GM21529 (cell line): ENCODE results near the gene COPS4.
"Not testable (repeated sequence)": the region's sequence is repeated elsewhere in the genome, so short reads cannot be mapped to it uniquely, and the experiment has no call there.

Source experiments
- ATAC-seq: cut with Tn5 transposase; IDR thresholded peaks from one replicate; pipeline ENCODE4 v1.9.1; 2021; ENCODE audit not compliant: unreplicated experiment

Gene COPS4

DNA sequence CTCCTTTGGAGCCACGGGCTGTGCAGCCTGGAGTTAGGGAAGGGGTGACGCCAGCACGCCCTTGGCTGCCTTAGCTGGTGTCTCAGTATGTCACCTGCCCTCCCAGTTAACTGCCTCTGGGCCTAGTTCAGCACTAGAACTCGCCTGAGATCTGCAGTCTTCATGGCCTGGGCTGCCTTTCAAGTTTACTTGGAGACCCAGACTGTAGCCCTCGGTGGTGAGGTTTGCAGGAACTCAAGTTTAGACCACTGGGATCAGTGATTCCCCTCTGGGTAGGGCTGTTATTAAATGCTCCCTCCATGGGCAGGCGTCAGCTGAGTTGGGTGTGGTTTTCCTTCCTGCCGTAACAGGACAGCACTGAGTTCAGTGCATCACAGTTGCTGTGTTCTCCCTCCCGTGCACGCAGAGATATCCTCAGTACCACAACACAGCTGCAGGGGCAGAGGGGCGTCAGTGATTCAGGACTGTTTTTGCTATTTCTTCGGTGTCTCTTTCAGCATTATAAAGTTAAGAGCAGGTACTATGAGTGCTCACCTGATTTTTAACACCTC is 49.0 kb downstream of the COPS4 start:
- peak; percentile 74 for ATAC-seq

DNA sequence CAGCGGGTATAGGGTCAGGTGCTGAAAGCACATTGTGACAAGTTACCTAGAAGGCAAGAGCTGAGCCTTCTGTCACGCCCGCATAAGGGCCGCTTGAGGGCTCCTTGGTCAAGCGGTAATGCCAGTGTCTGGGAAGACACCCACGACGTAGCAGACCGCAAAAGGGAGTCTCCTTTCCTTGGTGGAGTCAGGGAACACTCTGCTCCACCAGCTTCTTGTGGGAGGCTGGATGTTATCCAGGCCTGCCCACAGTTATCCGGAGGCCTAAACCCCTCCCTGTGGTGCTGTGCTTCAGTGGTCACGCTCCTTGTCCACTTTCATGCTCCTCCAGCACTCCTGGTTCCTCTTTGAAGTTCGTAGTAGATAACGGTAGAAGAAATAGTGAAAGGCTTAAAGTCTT is 50.0 kb downstream of the COPS4 start:
- not testable (repeated sequence) for ATAC-seq

DNA sequence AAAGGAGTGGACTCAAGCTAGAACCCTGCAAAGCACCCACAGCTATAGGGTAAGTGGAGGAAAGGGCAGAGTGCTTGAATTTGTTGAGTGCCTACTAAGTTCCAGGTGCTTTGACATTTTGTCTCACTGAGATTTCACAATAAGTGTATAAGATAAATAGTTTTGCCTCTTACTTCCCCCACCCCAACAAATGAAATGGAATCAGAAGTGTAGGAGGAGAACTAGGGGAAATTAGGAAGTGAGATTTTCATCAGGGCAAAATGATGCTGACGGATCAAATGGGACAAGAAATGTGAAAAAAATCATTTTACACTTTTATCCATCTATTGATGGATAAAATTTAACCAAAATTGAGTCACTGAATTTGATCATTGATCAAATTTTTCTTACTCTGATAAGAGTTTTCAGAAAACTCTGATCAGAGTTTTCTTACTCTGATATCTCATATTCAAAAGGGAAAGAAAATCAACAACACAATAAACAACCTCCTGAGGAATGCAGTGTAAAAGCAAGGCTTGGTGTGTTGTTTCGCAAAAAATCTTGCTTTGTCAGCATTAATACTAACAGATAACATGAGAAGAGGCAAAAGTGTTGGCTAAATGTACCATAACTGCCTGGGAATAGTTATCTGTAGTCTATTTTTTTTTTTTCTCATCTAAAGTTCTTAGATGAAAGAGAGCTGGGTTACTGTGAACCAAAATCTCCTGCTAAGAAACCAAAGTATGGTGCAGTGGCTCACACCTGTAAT is 54.6 kb downstream of the COPS4 start:
- no peak for ATAC-seq

DNA sequence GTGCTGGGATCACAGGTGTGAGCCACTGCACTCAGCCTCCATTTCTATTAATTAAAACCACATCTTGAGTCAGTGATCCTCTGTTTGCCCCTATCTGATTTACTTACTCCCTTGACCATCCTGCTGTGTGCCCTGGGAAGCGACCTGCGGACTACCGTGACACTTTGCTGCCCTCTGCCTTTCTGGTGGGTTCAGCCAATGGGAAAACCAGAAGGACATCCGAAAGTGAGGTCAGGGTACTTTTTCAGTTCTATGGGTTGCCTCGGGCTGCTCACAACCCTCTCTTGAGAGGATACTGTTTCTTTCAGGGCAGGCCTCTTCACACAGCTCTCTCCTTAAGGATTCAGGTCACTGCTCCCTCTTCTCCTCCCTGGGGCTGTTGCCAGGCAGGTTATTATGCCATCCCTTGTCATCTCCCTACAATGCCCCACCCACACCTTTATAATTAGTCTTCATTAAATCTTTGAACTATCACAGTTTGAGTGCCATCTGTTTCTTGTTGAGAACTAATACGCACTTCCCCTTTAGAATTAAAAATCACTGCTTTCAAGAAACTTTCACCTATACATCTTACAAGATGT is 58.2 kb downstream of the COPS4 start:
- ATAC-seq, result no peak

DNA sequence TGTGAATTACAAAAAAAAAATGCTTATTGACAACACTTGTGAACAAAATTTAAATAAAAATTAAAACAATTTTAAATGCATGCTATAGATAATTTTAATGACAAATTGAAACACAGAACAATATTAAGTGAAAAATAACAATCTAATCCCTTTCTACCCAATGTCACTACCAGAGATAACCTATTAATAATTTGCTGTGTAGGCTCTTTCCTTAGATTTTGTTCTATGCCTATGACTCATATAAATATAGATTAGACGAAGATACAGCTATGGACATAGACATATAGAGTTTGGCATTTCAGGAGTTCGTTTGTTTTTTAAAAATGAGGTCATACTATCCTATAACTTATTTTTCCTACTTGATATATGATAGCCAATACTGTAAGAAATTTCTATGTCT is 61.4 kb downstream of the COPS4 start:
- ATAC-seq, result no peak

GRCh38 chr4:83104991-83105390 is 70.0 kb downstream of the COPS4 start:
- ATAC-seq, result no peak

GRCh38 chr4:83107631-83108030 is 72.6 kb downstream of the COPS4 start:
- no peak for ATAC-seq

DNA sequence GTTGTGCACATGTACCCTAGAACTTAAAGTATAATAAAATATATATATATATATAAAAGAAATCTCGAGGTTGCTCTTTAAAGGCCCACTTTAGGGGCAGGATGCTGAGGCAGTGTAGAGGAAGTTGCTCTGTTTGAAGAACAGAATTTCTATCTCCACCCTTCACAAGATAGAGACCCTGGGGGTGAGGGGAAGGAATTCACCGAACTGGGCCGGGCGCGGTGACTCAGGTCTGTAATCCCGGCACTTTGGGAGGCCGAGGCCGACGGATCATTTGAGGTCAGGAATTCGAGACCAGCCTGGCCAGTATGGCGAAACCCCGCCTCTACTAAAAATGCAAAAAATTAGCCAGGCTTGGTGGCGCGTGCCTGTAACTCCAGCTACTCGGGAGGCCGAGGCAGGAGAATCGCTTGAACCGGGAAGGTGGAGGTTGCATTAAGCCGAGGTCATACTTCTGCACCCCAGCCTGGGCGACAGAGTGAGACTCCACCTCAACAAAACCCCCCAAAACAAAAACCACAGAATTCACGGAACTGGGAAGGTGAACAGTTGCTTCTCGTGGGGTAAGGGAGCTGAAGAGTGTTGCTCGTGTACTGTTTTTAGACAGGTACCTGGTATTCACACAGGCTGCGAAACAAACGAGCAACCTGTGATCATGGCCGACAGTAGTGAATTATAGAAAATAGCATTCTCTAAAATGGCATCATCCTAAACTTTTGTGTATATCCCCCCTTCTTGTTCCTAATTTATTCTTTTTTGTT is 73.3 kb downstream of the COPS4 start:
- ATAC-seq, result no peak

- ATAC-seq, result peak; percentile 16
Measured at GRCh38 chr4:83109480-83110222, 74.7 kb downstream of the COPS4 start.

- peak; percentile 69 for ATAC-seq
Measured at GRCh38 chr4:83110223-83110945, 75.4 kb downstream of the COPS4 start.

DNA sequence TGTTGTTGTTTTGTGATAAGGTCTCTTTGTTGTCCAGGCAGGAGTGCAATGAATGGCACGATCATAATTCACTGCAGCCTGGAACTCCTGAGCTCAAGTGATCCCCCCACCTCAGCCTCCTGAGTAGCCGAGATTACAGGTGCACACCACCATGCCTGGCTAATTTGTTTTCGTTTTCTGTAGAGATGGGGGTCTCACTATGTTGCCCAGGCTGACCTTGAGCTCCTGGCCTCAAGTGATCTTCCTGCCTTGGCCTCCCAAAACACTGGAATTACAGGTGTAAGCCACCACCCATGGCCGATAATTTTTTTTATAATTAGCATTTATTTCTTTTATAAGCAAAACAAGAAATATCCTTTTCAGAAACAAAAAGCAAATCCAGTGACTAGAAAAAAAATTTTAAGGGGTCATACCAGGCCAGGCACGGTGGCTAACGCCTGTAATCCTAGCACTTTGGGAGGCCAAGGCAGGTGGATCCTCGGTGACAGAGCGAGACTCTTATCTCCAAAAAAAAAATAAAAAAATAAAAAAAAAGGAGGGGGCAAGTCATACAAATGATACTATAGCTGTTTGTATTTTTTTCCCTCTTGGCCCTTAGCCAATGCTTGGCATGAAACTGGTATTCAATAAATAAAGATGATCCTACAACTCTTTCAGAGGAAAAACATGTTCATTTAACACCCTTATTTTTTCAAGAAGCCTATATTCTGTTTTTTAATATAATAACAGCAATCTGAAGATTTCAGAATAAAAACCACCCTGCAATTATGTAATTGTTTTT is 76.2 kb downstream of the COPS4 start:
- ATAC-seq, result no peak

DNA sequence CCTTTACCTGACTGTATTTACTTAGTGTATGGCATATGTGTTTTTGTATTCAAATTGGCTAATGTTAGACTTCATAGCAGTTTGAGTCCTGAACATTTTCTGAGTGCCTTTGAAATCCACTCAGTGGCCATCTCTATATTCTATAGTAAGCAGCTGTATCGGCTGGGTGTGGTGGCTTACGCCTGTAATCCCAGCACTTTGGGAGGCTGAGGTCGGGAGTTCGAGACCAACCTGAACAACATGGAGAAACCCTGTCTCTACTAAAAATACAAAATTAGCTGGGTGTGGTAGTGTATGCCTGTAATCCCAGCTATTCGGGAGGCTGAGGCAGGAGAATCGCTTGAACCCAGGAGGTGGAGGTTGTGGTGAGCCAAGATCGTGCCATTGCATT is 76.8 kb downstream of the COPS4 start:
- not testable (repeated sequence) for ATAC-seq

- peak; percentile 40 for ATAC-seq
Measured at GRCh38 chr4:83112231-83112630, 77.2 kb downstream of the COPS4 start.

GRCh38 chr4:83112678-83113428 is 77.9 kb downstream of the COPS4 start:
- ATAC-seq, result no peak

- ATAC-seq, result no peak
Measured at GRCh38 chr4:83113429-83113786, 78.4 kb downstream of the COPS4 start.

DNA sequence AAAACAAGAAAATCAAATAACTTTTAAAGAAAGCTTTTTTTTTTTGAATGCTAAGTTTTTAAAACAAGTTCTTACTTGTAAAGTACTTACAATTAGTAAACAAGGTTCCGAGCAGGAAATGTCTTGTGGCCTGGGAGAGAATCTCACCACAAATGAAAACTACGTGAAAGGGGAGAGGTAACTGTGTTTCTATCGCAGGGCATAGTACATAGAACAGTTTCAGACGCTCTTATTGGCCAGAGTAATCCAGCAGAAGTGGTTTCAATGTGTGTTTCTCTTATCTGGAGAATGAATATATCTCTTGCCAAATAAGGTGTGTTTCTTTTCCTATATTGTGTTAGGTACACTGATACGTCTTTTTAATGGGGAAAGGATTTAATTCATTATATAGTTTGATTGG is 79.6 kb downstream of the COPS4 start, which contains the start of gene PLAC8:
PLAC8 (minus strand) TSS at position 154 of the 400 bp plus-strand sequence. CDS start 6,808 bp downstream, outside the sequence.
- ATAC-seq, result peak; percentile 44

DNA sequence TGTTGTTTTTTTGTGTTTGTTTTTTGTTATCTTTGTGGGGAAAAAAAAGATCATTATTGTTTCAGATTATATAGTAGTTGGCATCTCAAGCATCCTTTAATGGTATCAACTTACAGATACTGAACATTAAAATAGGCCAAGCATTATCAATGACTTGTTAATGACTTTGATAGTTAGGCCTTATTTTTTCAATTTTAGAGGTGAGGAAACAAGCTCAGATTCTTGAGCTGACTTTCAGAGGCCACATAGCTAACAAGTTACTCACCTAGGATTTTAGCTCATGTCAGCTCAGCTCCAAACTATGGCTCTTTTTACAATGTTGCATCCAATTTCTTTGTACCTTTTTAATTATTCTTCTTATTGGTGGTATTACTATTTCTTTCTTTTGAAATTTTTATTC is 80.0 kb downstream of the COPS4 start:
- ATAC-seq, result no peak

DNA sequence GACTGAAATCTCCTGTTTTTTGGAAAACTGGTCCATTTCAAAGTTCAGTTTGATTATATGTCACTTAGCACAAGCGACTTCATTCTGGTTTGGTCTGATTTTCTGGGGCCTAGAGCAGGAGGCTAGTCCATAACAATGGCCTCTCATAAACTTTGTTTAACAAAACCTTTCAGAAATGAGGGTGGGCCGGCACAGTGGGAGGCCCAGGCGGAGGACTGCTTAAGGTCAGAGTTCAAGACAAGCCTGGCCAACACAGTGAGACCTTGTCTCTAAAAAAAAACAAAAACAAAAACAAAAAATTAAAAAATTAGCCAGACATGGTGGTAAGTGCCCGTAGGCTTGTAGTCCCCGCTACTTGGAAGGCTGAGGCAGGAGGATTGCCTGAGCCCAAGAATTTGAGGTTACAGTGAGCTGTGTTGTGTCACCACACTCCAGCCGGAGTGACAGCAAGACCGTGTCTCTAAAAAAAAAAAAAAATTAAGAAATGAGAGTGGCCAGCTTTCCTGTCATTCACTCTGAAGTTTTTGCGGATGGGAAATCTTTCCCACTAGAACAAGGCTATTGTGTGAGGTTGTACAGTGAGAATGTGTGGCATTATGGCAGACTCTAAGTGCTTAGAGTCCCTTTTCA is 80.8 kb downstream of the COPS4 start:
- ATAC-seq, result no peak
